Liver (tissue), 3 donors: ENCODE measurements around the gene SLC7A5.

Experiments
- EGR1 ChIP-seq, 2 donors: IDR thresholded peaks; 2 replicates each; pipeline ENCODE4 v1.6.1; 2016 to 2018; ENCODE audit warnings: antibody characterized with exemption in 2 of 2, low read depth in 2 of 2
- FOXA1 ChIP-seq: IDR thresholded peaks from 2 replicates; pipeline ENCODE4 v1.6.1; 2016; ENCODE audit warnings: antibody characterized with exemption
- GABPA ChIP-seq, 2 donors: IDR thresholded peaks in 1 of 2; conservative IDR thresholded peaks in 1 of 2; 2 replicates each; pipeline ENCODE4 v1.6.1; 2016; ENCODE audit warnings: antibody characterized with exemption in 2 of 2, mild to moderate bottlenecking in 1 of 2, moderate library complexity in 1 of 2
- RAD21 ChIP-seq, 2 donors: IDR thresholded peaks; 2 replicates each; pipeline ENCODE4 v1.6.1; 2016; ENCODE audit warnings: antibody characterized with exemption in 2 of 2, mild to moderate bottlenecking in 2 of 2
- TAF1 ChIP-seq: conservative IDR thresholded peaks from 2 replicates; pipeline ENCODE4 v1.6.1; 2016; ENCODE audit warnings: antibody characterized with exemption, mild to moderate bottlenecking
- YY1 ChIP-seq: IDR thresholded peaks from 2 replicates; pipeline ENCODE4 v1.6.1; 2016; ENCODE audit warnings: antibody characterized with exemption, mild to moderate bottlenecking
- TF ChIP-seq, protein P1 (sequence below): fragments of 150-350 bp; IDR thresholded peaks from 2 replicates; pipeline ENCODE4 v1.5.1; 2017; ENCODE audit warnings: improper control_type of control experiment, low read depth, low read length; ENCODE audit not compliant: missing input control
- TF ChIP-seq, protein P2 (sequence below): IDR thresholded peaks from 2 replicates; pipeline ENCODE4 v1.6.1; 2016; ENCODE audit warnings: antibody characterized with exemption, mild to moderate bottlenecking
- TF ChIP-seq, protein P3 (sequence below): IDR thresholded peaks from 2 replicates; pipeline ENCODE4 v1.6.1; 2016; ENCODE audit warnings: antibody characterized with exemption
- donor health status: healthy.
- donor health status: healthy.

DNA sequence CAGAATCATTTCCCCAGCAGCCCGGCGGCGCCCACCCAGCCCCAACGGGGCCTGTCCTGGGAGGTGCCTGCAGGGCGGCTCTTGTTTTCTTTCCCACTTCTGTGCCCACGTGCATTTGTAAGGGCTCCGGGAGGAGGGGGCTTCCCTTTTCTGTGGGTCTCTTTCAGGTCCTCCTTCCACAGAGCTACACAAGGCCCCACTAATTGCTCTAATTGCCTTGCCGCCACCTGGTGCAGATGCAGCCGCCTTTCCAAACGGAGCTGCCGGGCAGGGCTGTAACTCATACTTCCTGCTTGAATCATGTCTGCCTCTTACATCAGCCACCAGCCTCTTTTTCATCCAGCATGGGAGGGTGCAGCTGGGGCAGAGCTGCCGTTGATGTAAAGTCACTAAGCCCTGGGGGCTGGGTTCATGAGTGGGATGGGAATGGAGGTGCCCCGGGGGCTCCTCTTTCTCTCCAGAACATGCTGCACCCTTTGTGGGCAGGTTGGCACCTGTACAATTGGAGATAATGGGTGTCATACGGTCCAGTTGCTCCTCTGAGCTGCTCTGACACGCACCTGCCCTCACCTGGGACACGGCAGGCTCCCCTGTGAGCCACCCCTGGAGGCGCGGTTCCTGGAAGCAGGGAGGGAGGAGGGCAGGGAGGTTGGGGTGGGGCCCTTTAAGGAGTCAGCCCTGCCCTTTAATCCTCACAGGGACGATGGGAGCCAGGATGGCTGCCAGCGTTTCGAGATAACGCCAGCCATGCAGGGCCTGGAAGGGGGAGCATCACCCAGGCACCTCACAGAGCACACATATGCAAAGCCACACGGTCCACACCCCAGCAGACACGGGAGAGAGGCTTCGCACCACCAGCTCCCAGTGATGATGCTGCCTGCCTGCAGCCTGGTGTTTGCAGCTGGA, 62.4 kb downstream of the SLC7A5 start:
- no peak for TF ChIP-seq RAD21 (IDR thresholded peaks at IDR 0.05)
- TF ChIP-seq TAF1: no peak
- TF ChIP-seq, protein P1, sequence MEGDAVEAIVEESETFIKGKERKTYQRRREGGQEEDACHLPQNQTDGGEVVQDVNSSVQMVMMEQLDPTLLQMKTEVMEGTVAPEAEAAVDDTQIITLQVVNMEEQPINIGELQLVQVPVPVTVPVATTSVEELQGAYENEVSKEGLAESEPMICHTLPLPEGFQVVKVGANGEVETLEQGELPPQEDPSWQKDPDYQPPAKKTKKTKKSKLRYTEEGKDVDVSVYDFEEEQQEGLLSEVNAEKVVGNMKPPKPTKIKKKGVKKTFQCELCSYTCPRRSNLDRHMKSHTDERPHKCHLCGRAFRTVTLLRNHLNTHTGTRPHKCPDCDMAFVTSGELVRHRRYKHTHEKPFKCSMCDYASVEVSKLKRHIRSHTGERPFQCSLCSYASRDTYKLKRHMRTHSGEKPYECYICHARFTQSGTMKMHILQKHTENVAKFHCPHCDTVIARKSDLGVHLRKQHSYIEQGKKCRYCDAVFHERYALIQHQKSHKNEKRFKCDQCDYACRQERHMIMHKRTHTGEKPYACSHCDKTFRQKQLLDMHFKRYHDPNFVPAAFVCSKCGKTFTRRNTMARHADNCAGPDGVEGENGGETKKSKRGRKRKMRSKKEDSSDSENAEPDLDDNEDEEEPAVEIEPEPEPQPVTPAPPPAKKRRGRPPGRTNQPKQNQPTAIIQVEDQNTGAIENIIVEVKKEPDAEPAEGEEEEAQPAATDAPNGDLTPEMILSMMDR: no peak
- TF ChIP-seq GABPA (IDR thresholded peaks at IDR 0.05 in 1 of 2, conservative IDR thresholded peaks at IDR 0.05 in 1 of 2): no peak
- TF ChIP-seq, protein P2, sequence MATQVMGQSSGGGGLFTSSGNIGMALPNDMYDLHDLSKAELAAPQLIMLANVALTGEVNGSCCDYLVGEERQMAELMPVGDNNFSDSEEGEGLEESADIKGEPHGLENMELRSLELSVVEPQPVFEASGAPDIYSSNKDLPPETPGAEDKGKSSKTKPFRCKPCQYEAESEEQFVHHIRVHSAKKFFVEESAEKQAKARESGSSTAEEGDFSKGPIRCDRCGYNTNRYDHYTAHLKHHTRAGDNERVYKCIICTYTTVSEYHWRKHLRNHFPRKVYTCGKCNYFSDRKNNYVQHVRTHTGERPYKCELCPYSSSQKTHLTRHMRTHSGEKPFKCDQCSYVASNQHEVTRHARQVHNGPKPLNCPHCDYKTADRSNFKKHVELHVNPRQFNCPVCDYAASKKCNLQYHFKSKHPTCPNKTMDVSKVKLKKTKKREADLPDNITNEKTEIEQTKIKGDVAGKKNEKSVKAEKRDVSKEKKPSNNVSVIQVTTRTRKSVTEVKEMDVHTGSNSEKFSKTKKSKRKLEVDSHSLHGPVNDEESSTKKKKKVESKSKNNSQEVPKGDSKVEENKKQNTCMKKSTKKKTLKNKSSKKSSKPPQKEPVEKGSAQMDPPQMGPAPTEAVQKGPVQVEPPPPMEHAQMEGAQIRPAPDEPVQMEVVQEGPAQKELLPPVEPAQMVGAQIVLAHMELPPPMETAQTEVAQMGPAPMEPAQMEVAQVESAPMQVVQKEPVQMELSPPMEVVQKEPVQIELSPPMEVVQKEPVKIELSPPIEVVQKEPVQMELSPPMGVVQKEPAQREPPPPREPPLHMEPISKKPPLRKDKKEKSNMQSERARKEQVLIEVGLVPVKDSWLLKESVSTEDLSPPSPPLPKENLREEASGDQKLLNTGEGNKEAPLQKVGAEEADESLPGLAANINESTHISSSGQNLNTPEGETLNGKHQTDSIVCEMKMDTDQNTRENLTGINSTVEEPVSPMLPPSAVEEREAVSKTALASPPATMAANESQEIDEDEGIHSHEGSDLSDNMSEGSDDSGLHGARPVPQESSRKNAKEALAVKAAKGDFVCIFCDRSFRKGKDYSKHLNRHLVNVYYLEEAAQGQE: no peak
- TF ChIP-seq, protein P3, sequence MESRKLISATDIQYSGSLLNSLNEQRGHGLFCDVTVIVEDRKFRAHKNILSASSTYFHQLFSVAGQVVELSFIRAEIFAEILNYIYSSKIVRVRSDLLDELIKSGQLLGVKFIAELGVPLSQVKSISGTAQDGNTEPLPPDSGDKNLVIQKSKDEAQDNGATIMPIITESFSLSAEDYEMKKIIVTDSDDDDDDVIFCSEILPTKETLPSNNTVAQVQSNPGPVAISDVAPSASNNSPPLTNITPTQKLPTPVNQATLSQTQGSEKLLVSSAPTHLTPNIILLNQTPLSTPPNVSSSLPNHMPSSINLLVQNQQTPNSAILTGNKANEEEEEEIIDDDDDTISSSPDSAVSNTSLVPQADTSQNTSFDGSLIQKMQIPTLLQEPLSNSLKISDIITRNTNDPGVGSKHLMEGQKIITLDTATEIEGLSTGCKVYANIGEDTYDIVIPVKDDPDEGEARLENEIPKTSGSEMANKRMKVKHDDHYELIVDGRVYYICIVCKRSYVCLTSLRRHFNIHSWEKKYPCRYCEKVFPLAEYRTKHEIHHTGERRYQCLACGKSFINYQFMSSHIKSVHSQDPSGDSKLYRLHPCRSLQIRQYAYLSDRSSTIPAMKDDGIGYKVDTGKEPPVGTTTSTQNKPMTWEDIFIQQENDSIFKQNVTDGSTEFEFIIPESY: no peak
- no peak for TF ChIP-seq FOXA1
- no peak for TF ChIP-seq YY1
- no peak for TF ChIP-seq EGR1 (IDR thresholded peaks at IDR 0.05; ENCODE audit: low read depth in 2 of 2)
